CD4-positive, alpha-beta T cell (primary cell): ENCODE results near the gene PTPRCAP. TPM values are rescaled to one million over a fixed set of nuclear protein-coding genes. Genes with fewer than 3 reads are reported as not detected.

Experiments used
- ATAC-seq: fragments of 200-7000 bp; cut with Tn5 transposase; one replicate; pipeline ENCODE4 v1.10.0; 2022; ENCODE audit warnings: mild to moderate bottlenecking; ENCODE audit not compliant: poor library complexity
- CTCF ChIA-PET: fragments of 350-600 bp; sonication (Branson Sonifier 250); formaldehyde crosslinking; loops from one replicate; lab custom pipeline; 2021; ENCODE audit warnings: antibody characterized with exemption, inconsistent platforms; lab: Charles Lee
- POLR2A ChIA-PET: fragments of 350-600 bp; sonication (Branson Sonifier 250); formaldehyde crosslinking; loops from one replicate; lab custom pipeline; 2021; ENCODE audit warnings: antibody characterized with exemption, inconsistent platforms; lab: Charles Lee
- DNase-seq, 14 experiments: peaks; one replicate each; pipeline ENCODE4 v3.0.0-alpha.2; 2013 to 2020; ENCODE audit warnings: mixed read lengths in 2 of 14
- H3K27ac ChIP-seq, 2 donors: one replicate each; pipeline versions ENCODE4 v1.5.1 to v1.7.0; 2013; ENCODE audit warnings: low read length in 2 of 2, low read depth in 1 of 2, mild to moderate bottlenecking in 1 of 2
- H3K27me3 ChIP-seq, 2 experiments: 1 replicate in 1 of 2; 2 replicates in 1 of 2; pipeline versions ENCODE4 v1.6.1 to v1.7.0; 2013; ENCODE audit warnings: low read length in 2 of 2, control low read depth in 1 of 2, mild to moderate bottlenecking in 1 of 2, moderate library complexity in 1 of 2; ENCODE audit not compliant: insufficient read depth in 2 of 2, control insufficient read depth in 1 of 2
- H3K36me3 ChIP-seq: one replicate; pipeline ENCODE4 v1.6.1; 2013; ENCODE audit warnings: low read length, control low read depth; ENCODE audit not compliant: insufficient read depth
- H3K4me1 ChIP-seq: one replicate; pipeline ENCODE4 v1.6.1; 2013; ENCODE audit warnings: low read length, control low read depth; ENCODE audit not compliant: insufficient read depth
- H3K4me3 ChIP-seq: one replicate; pipeline ENCODE4 v1.5.1; 2013; ENCODE audit warnings: mild to moderate bottlenecking, low read length, moderate library complexity
- H3K9me3 ChIP-seq, 2 experiments: 1 replicate in 1 of 2; 2 replicates in 1 of 2; pipeline versions ENCODE4 v1.6.1 to v1.7.0; 2013; ENCODE audit warnings: low read length in 2 of 2, mild to moderate bottlenecking in 2 of 2, control low read depth in 1 of 2, moderate library complexity in 1 of 2; ENCODE audit not compliant: control insufficient read depth in 1 of 2, insufficient read depth in 1 of 2
- H3K27ac Mint-ChIP-seq: one replicate; pipeline ENCODE4 v1.8.0; 2020; ENCODE audit warnings: mixed read lengths
- H3K27me3 Mint-ChIP-seq: one replicate; pipeline ENCODE4 v1.8.0; 2021; ENCODE audit warnings: mixed read lengths
- H3K36me3 Mint-ChIP-seq: one replicate; pipeline ENCODE4 v1.8.0; 2021; ENCODE audit warnings: low read depth, mixed read lengths
- H3K4me1 Mint-ChIP-seq: one replicate; pipeline ENCODE4 v1.8.0; 2021; ENCODE audit warnings: low read depth, mixed read lengths
- H3K4me3 Mint-ChIP-seq: one replicate; pipeline ENCODE4 v1.8.0; 2020; ENCODE audit warnings: mild to moderate bottlenecking, mixed read lengths
- H3K9me3 Mint-ChIP-seq: one replicate; pipeline ENCODE4 v1.8.0; 2020; ENCODE audit warnings: mixed read lengths
- CTCF ChIP-seq: fragments of 200-600 bp; IDR thresholded peaks from one replicate; pipeline ENCODE4 v1.8.0; 2022; ENCODE audit warnings: antibody characterized with exemption, mild to moderate bottlenecking
- intact Hi-C, 2 experiments: fragments of 100-400 bp; cut with DNase I in 1 of 2; cut with micrococcal nuclease in 1 of 2; formaldehyde crosslinking; loops; one replicate each; pipeline versions ENCODE4 v1.15.1 to v1.9.0; 2023 to 2025; cut with DNase I, micrococcal nuclease
- total RNA-seq, 174 experiments: library from RNA in 2 of 174; stranded (reverse) in 2 of 174; gene quantifications; one replicate each; pipeline ENCODE4 v1.2.3 and lab custom pipeline; 2021 to 2026

Gene PTPRCAP
- total RNA-seq, 2 experiments from 2014 or later, result 129 to 134 TPM

GRCh38 chr11:67400251-67400941 is 37.1 kb downstream of the PTPRCAP start:
- CTCF ChIA-PET, result interaction anchor here (0.8 to 2.9 kb wide), 7 partner anchors 18 to 183 kb away, joined by 3 to 28 read pairs (median 6); partner anchors contain the start of genes AIP, GSTP1 and TMEM134
- H3K9me3 ChIP-seq, result peaks cover 0 to 5% of the 10 kb centered on the region in 2 experiments
- POLR2A ChIA-PET, result interaction anchor here (1.0 to 7.1 kb wide), 19 partner anchors 8 to 132 kb away, joined by 3 to 353 read pairs (median 9); partner anchors contain the start of genes AIP, CARNS1, GPR152 and PITPNM1
- H3K27ac ChIP-seq, result peak overlapping the region; percentile 38 to 78
- peaks cover 83% of the 10 kb centered on the region for H3K4me1 ChIP-seq
- Mint-ChIP-seq H3K4me3 (peak overlapping the region; percentile 93), H3K9me3 (no peaks in the 10 kb centered on the region), H3K4me1 (peaks cover 52% of the 10 kb centered on the region), H3K36me3 (peaks cover 54% of the 10 kb centered on the region), H3K27me3 (no peaks in the 10 kb centered on the region), H3K27ac (peak overlapping the region; percentile 73)
- ATAC-seq, result no peak
- peaks cover 0 to 3% of the 10 kb centered on the region in 2 experiments for H3K27me3 ChIP-seq
- peak in 1 of 14 experiments; percentile 40 for DNase-seq
- intact Hi-C loops, result loop anchor here (2.0 to 5.0 kb wide), 4 partner anchors 28 to 107 kb away; partner anchors contain the start of genes CDK2AP2 (in 1 of the 2), PITPNM1 (in 1 of the 2), PTPRCAP (in 1 of the 2) and RPS6KB2 (in 1 of the 2)
- peaks cover 47% of the 10 kb centered on the region for H3K36me3 ChIP-seq
- TF ChIP-seq CTCF, result no peak
- H3K4me3 ChIP-seq, result peak overlapping the region; percentile 98

GRCh38 chr11:67398661-67399563 is 38.6 kb downstream of the PTPRCAP start:
- peaks cover 51% of the 10 kb centered on the region for H3K36me3 ChIP-seq
- Mint-ChIP-seq H3K4me1 (peaks cover 39% of the 10 kb centered on the region), H3K27ac (no peak overlapping the region), H3K9me3 (no peaks in the 10 kb centered on the region), H3K36me3 (peaks cover 40% of the 10 kb centered on the region), H3K27me3 (no peaks in the 10 kb centered on the region), H3K4me3 (peak overlapping the region; percentile 93)
- intact Hi-C loops, result loop anchor here in 1 of 2 experiments (10.0 kb wide), 1 partner anchor 206 kb away; the partner anchor contains the start of gene NDUFV1
- no peak for TF ChIP-seq CTCF
- H3K27ac ChIP-seq, result peak overlapping the region in 1 of 2 donors; percentile 60
- H3K9me3 ChIP-seq, result peaks cover 0 to 5% of the 10 kb centered on the region in 2 experiments
- DNase-seq (peak in 1 of 14 experiments; percentile 37), ATAC-seq (no peak)
- CTCF ChIA-PET, result no interaction called here
- no peak overlapping the region for H3K4me3 ChIP-seq
- H3K27me3 ChIP-seq, result peaks cover 0 to 3% of the 10 kb centered on the region in 2 experiments
- peaks cover 76% of the 10 kb centered on the region for H3K4me1 ChIP-seq
- POLR2A ChIA-PET, result interaction anchor here (0.6 to 7.1 kb wide), 3 partner anchors 16 to 38 kb away, joined by 3 to 353 read pairs (median 22); partner anchors contain the start of genes CARNS1, PTPRCAP and RPS6KB2
